Body of pancreas (tissue), 4 donors: ENCODE measurements around the gene KLHL17. TPM values are rescaled to one million over a fixed set of nuclear protein-coding genes. Genes with fewer than 3 reads are reported as not detected.

Experiments used
- ATAC-seq: fragments of 150-250 bp; one replicate; pipeline ENCODE4 v1.9.1; 2016
- DNase-seq, 4 donors: peaks; one replicate each; pipeline ENCODE4 v3.0.0-alpha.2; 2019
- H3K27ac ChIP-seq, 4 donors: fragments of 200-600 bp; sonication (generic); 1 replicate in 3 of 4; 2 replicates in 1 of 4; pipeline versions ENCODE4 v1.5.1 to v1.6.1; 2016 to 2019; ENCODE audit warnings: mild to moderate bottlenecking in 1 of 4, mixed read lengths in 1 of 4, moderate library complexity in 1 of 4
- H3K27me3 ChIP-seq, 2 donors: fragments of 200-600 bp; sonication (generic); one replicate each; pipeline ENCODE4 v1.6.0; 2016; ENCODE audit warnings: mild to moderate bottlenecking in 1 of 2
- H3K36me3 ChIP-seq, 2 donors: fragments of 200-600 bp; sonication (generic); replicated peaks in 1 of 2; 2 replicates each; pipeline ENCODE4 v1.5.1; 2016; ENCODE audit warnings: low read depth in 2 of 2; ENCODE audit not compliant: insufficient read depth in 1 of 2
- H3K4me1 ChIP-seq: fragments of 200-600 bp; sonication (generic); one replicate; pipeline ENCODE4 v1.6.0; 2016
- H3K4me3 ChIP-seq, 2 donors: fragments of 200-600 bp; sonication (generic); 1 replicate in 1 of 2; 2 replicates in 1 of 2; pipeline ENCODE4 v1.5.1; 2016 to 2019
- H3K9me3 ChIP-seq, 3 donors: fragments of 200-600 bp; sonication (generic); 1 replicate in 2 of 3; 2 replicates in 1 of 3; pipeline ENCODE4 v1.5.1; 2016
- CTCF ChIP-seq, 7 experiments: fragments of 450-650 bp in 4 of 7; fragments of 200-600 bp in 3 of 7; sonication (generic) in 3 of 7; IDR thresholded peaks; one replicate each; pipeline ENCODE4 v1.5.1; 2016 to 2019; ENCODE audit warnings: antibody characterized with exemption in 7 of 7
- POLR2A ChIP-seq, 3 donors: fragments of 450-650 bp; IDR thresholded peaks; one replicate each; pipeline ENCODE4 v1.6.1; 2016; ENCODE audit warnings: antibody characterized with exemption in 3 of 3, mild to moderate bottlenecking in 2 of 3
- WGBS, 2 donors: methylation state at CpG; one replicate each; pipeline ENCODE4 v1.1.5; 2017; 5-methylcytosine and 5-hydroxymethylcytosine counted together
- intact Hi-C: fragments of 100-400 bp; cut with DNase I; formaldehyde crosslinking; loops from one replicate; pipeline ENCODE4 v1.15.1; 2023
- total RNA-seq, 2 donors: library from RNA; depleted of rRNA; stranded (reverse); fragments of >200 nt; gene quantifications; one replicate each; pipeline ENCODE4 v1.1.0, GENCODE V29; 2016

The KLHL17 gene
- total RNA-seq, 2 donors from 2014 or later: 6.0 to 29.0 TPM

GRCh38 chr1:996851-997712, 36.7 kb downstream of the KLHL17 start:
- Histone ChIP-seq H3K27me3 (peaks cover 3 to 24% of the 10 kb centered on the region in 2 donors), H3K27ac (no peak overlapping the region), H3K4me3 (no peak overlapping the region), H3K4me1 (peaks cover 40% of the 10 kb centered on the region), H3K36me3 (no peaks in the 10 kb centered on the region), H3K9me3 (no peaks in the 10 kb centered on the region)
- WGBS, 2 donors: 53 to 57% methylated on average over 17 to 21 of the region's 24 CpGs
- no peak for TF ChIP-seq CTCF (IDR thresholded peaks at IDR 0.05)
- no peak for TF ChIP-seq POLR2A (IDR thresholded peaks at IDR 0.05)
- intact Hi-C loops: no loop called here
- DNase-seq (peak in 1 of 4 donors; percentile 14), ATAC-seq (no peak)

GRCh38 chr1:997713-997992, 37.3 kb downstream of the KLHL17 start:
- Histone ChIP-seq H3K4me1 (peaks cover 40% of the 10 kb centered on the region), H3K9me3 (no peaks in the 10 kb centered on the region), H3K27me3 (peaks cover 3 to 24% of the 10 kb centered on the region in 2 donors), H3K4me3 (no peak overlapping the region), H3K27ac (no peak overlapping the region), H3K36me3 (no peaks in the 10 kb centered on the region)
- no peak for TF ChIP-seq CTCF (IDR thresholded peaks at IDR 0.05)
- TF ChIP-seq POLR2A (IDR thresholded peaks at IDR 0.05): no peak
- intact Hi-C loops: no loop called here
- WGBS, 2 donors: 62% methylated on average over 3 of the region's 3 CpGs; no CpG with 5 or more reads in 1 of the 2 donors
- peak in 1 of 4 donors; percentile 13 for DNase-seq
- no peak for ATAC-seq

GRCh38 chr1:997993-998744, 37.8 kb downstream of the KLHL17 start:
- ATAC-seq (no peak), DNase-seq (peak in 1 of 4 donors; percentile 13)
- Histone ChIP-seq H3K27ac (peak overlapping the region in 2 of 4 donors; percentile 93 to 94), H3K4me3 (no peak overlapping the region), H3K36me3 (no peaks in the 10 kb centered on the region), H3K27me3 (peaks cover 3 to 24% of the 10 kb centered on the region in 2 donors), H3K9me3 (no peaks in the 10 kb centered on the region), H3K4me1 (peaks cover 40% of the 10 kb centered on the region)
- intact Hi-C loops: no loop called here
- WGBS, 2 donors: 27 to 42% methylated on average over 5 to 24 of the region's 75 CpGs
- TF ChIP-seq POLR2A (IDR thresholded peaks at IDR 0.05) (no peak), CTCF (IDR thresholded peaks at IDR 0.05) (no peak)

- no peaks in the 10 kb centered on the region for H3K36me3 ChIP-seq
- DNase-seq (peak in 1 of 4 donors; percentile 27), ATAC-seq (no peak)
- WGBS, 2 donors: 1% methylated on average over 12 to 23 of the region's 27 CpGs
- no peak overlapping the region for H3K4me3 ChIP-seq
- no peak for TF ChIP-seq POLR2A (IDR thresholded peaks at IDR 0.05)
- TF ChIP-seq CTCF (IDR thresholded peaks at IDR 0.05): no peak
- H3K9me3 ChIP-seq: no peaks in the 10 kb centered on the region
- peaks cover 40% of the 10 kb centered on the region for H3K4me1 ChIP-seq
- H3K27ac ChIP-seq: peak overlapping the region in 3 of 4 donors; percentile 93 to 96 (median 94)
- H3K27me3 ChIP-seq: peaks cover 3 to 24% of the 10 kb centered on the region in 2 donors
- intact Hi-C loops: no loop called here
These were observed 38.3 kb downstream of the KLHL17 start for GRCh38 chr1:998745-998994.
